GM23338 (cell line): ENCODE measurements around the gene POLE. TPM values are rescaled to one million over a fixed set of nuclear protein-coding genes. Genes with fewer than 3 reads are reported as not detected.
A peak's percentile ranks its signal among the peaks of the same experiment; 100 is the strongest.

ENCODE experiments used
- ATAC-seq: fragments of 200-7000 bp; cut with Tn5 transposase; 3 replicates; pipeline ENCODE4 v1.9.1; 2020
- DNase-seq: peaks from one replicate; pipeline ENCODE4 v3.0.0-alpha.2; 2015; ENCODE audit warnings: low spot score
- H2AFZ ChIP-seq: fragments of 200-600 bp; sonication (generic); 2 replicates; pipeline ENCODE4 v1.8.0; 2016; ENCODE audit warnings: antibody characterized with exemption, mild to moderate bottlenecking, moderate library complexity
- H3F3A ChIP-seq: fragments of 200-600 bp; sonication (generic); replicated peaks from 2 replicates; pipeline ENCODE4 v1.8.0; 2017; ENCODE audit warnings: antibody characterized with exemption, mixed run types, low read depth
- H3K27ac ChIP-seq: fragments of 200-600 bp; sonication (generic); 2 replicates; pipeline ENCODE4 v1.6.1; 2016; ENCODE audit warnings: low read depth
- H3K27me3 ChIP-seq: fragments of 200-600 bp; sonication (generic); 2 replicates; pipeline ENCODE4 v1.8.0; 2016; ENCODE audit warnings: mild to moderate bottlenecking, mixed run types, moderate library complexity; ENCODE audit not compliant: insufficient read depth
- H3K36me3 ChIP-seq: fragments of 200-600 bp; sonication (generic); 2 replicates; pipeline ENCODE4 v1.8.0; 2016; ENCODE audit warnings: mild to moderate bottlenecking; ENCODE audit not compliant: insufficient read depth
- H3K4me1 ChIP-seq: fragments of 200-600 bp; sonication (generic); 2 replicates; pipeline ENCODE4 v1.8.0; 2016; ENCODE audit warnings: mild to moderate bottlenecking, moderate library complexity; ENCODE audit not compliant: insufficient read depth
- H3K4me2 ChIP-seq: fragments of 200-600 bp; sonication (generic); 2 replicates; pipeline ENCODE4 v1.7.1; 2017; ENCODE audit warnings: mixed run types
- H3K4me3 ChIP-seq: fragments of 200-600 bp; sonication (generic); 2 replicates; pipeline ENCODE4 v1.6.1; 2016; ENCODE audit warnings: mixed run types
- H3K79me2 ChIP-seq: fragments of 200-600 bp; sonication (generic); replicated peaks from 2 replicates; pipeline ENCODE4 v1.8.0; 2017; ENCODE audit warnings: mild to moderate bottlenecking; ENCODE audit not compliant: insufficient read depth
- H3K9me2 ChIP-seq: fragments of 200-600 bp; sonication (generic); 2 replicates; pipeline ENCODE4 v1.8.0; 2017; ENCODE audit not compliant: insufficient read depth
- H4K20me1 ChIP-seq: fragments of 200-600 bp; sonication (generic); replicated peaks from 2 replicates; pipeline ENCODE4 v1.8.0; 2017; ENCODE audit warnings: mild to moderate bottlenecking; ENCODE audit not compliant: insufficient read depth
- H3K27ac Mint-ChIP-seq: 2 replicates; pipeline ENCODE4 v1.8.0; 2020; ENCODE audit warnings: inconsistent platforms, mild to moderate bottlenecking, moderate library complexity, mixed read lengths
- H3K27me3 Mint-ChIP-seq: 3 replicates; pipeline ENCODE4 v1.8.0; 2022; ENCODE audit warnings: low read depth, mild to moderate bottlenecking, moderate library complexity, mixed read lengths, inconsistent platforms; ENCODE audit not compliant: insufficient read depth, poor library complexity
- H3K36me3 Mint-ChIP-seq: 3 replicates; pipeline ENCODE4 v1.8.0; 2021; ENCODE audit warnings: low read depth, mild to moderate bottlenecking, inconsistent platforms, moderate library complexity, mixed read lengths
- H3K4me1 Mint-ChIP-seq: 3 replicates; pipeline ENCODE4 v1.8.0; 2020; ENCODE audit warnings: mild to moderate bottlenecking, inconsistent platforms, mixed read lengths
- H3K4me3 Mint-ChIP-seq: 3 replicates; pipeline ENCODE4 v1.8.0; 2021; ENCODE audit warnings: moderate library complexity, mild to moderate bottlenecking, inconsistent platforms, mixed read lengths
- H3K9me3 Mint-ChIP-seq: 3 replicates; pipeline ENCODE4 v1.8.0; 2020; ENCODE audit warnings: moderate library complexity, mild to moderate bottlenecking, inconsistent platforms, mixed read lengths
- CTCF ChIP-seq, 2 experiments: fragments of 200-600 bp in 1 of 2; sonication (generic) in 1 of 2; conservative IDR thresholded peaks; 2 replicates each; pipeline versions ENCODE4 v1.5.1 to v1.6.1; 2016 to 2017; ENCODE audit warnings: antibody characterized with exemption in 2 of 2, low read depth in 2 of 2, mild to moderate bottlenecking in 2 of 2, moderate library complexity in 1 of 2
- ETS1 ChIP-seq: IDR thresholded peaks from 2 replicates; pipeline ENCODE4 v1.6.1; 2016; ENCODE audit warnings: antibody characterized with exemption
- EZH2 ChIP-seq: fragments of 200-600 bp; sonication (generic); IDR thresholded peaks from one replicate; pipeline ENCODE4 v1.8.0; 2017; ENCODE audit warnings: antibody characterized with exemption, mild to moderate bottlenecking, low read depth; ENCODE audit not compliant: unreplicated experiment
- EZH2phosphoT487 ChIP-seq: fragments of 200-600 bp; sonication (generic); IDR thresholded peaks from one replicate; pipeline ENCODE4 v1.8.1; 2018; ENCODE audit warnings: antibody characterized with exemption; ENCODE audit not compliant: unreplicated experiment
- JUNB ChIP-seq: IDR thresholded peaks from one replicate; pipeline ENCODE4 v1.6.1; 2016; ENCODE audit warnings: antibody characterized with exemption; ENCODE audit not compliant: unreplicated experiment
- NANOG ChIP-seq: IDR thresholded peaks from 2 replicates; pipeline ENCODE4 v1.6.1; 2016; ENCODE audit warnings: antibody characterized with exemption, borderline replicate concordance
- POLR2AphosphoS5 ChIP-seq: IDR thresholded peaks from 2 replicates; pipeline ENCODE4 v1.6.1; 2016; ENCODE audit warnings: antibody characterized with exemption, low read depth
- STAT1 ChIP-seq: IDR thresholded peaks from one replicate; pipeline ENCODE4 v1.6.1; 2016; ENCODE audit warnings: antibody characterized with exemption; ENCODE audit not compliant: unreplicated experiment
- ZNF331 ChIP-seq: fragments of 250-450 bp; sonication (Bioruptor Pico); IDR thresholded peaks from 2 replicates; pipeline ENCODE4 v1.5.0; 2020; ENCODE audit warnings: low read depth, mild to moderate bottlenecking, moderate library complexity
- ZNF462 ChIP-seq: fragments of 250-450 bp; sonication (Bioruptor Pico); IDR thresholded peaks from 2 replicates; pipeline ENCODE4 v1.5.0; 2020; ENCODE audit warnings: mild to moderate bottlenecking, moderate library complexity
- polyA plus RNA-seq: library from polyadenylated mRNA; unstranded; fragments of >200 nt; fragmentation: Nextera tagmentation; extraction: Ambion mirVana; gene quantifications from 2 replicates; pipeline ENCODE4 v1.2.1, GENCODE V29; 2016
- total RNA-seq: library from RNA; depleted of rRNA; stranded (reverse); fragments of >200 nt; shearing (Covaris generic); gene quantifications from 2 replicates; pipeline ENCODE4 v1.2.3, GENCODE V29; 2014

Gene POLE
- total and polyA plus RNA-seq, 2 experiments from 2014 or later = 33.6 to 125 TPM

GRCh38 chr12:132635076-132635955, 51.8 kb downstream of the POLE start:
- Histone ChIP-seq H3K27me3 (no peaks in the 10 kb centered on the region), H3K4me2 (no peak overlapping the region), H3K4me1 (no peaks in the 10 kb centered on the region), H3K27ac (no peak overlapping the region), H3K4me3 (no peak overlapping the region), H3K9me2 (no peaks in the 10 kb centered on the region), H4K20me1 (peaks cover 28% of the 10 kb centered on the region), H3F3A (peaks cover 14% of the 10 kb centered on the region; the same call in 1 of the 2 replicates), H2AFZ (no peak overlapping the region), H3K79me2 (no peaks in the 10 kb centered on the region), H3K36me3 (peaks cover 47% of the 10 kb centered on the region)
- Mint-ChIP-seq H3K27ac (peak overlapping the region; percentile 31; the same call in 1 of the 2 replicates), H3K4me3 (no peak overlapping the region), H3K4me1 (no peaks in the 10 kb centered on the region), H3K9me3 (no peaks in the 10 kb centered on the region; the same call in 2 of the 3 replicates), H3K27me3 (peaks cover 12% of the 10 kb centered on the region), H3K36me3 (peaks cover 95% of the 10 kb centered on the region)
- ATAC-seq (no peak), DNase-seq (no peak)
- TF ChIP-seq EZH2phosphoT487 = no peak
- no peak for TF ChIP-seq ZNF331 (CRISPR knock-in tag)
- TF ChIP-seq POLR2AphosphoS5 = no peak
- TF ChIP-seq ETS1 = no peak
- TF ChIP-seq JUNB = no peak
- no peak for TF ChIP-seq STAT1
- no peak for TF ChIP-seq CTCF (conservative IDR thresholded peaks at IDR 0.05; ENCODE audit: low read depth in 2 of 2)
- TF ChIP-seq EZH2 = no peak
- TF ChIP-seq ZNF462 (CRISPR knock-in tag) = no peak
- TF ChIP-seq NANOG = no peak
